NOMO-1 treated with DMSO at 0.1 percent for 48 hours (cell line): ENCODE results near the gene C17orf75.

Experiments used
- DNase-seq: peaks from one replicate; lab custom pipeline; 2025; ENCODE audit not compliant: unreplicated experiment; lab: John Stamatoyannopoulos, UW

The C17orf75 gene

DNA sequence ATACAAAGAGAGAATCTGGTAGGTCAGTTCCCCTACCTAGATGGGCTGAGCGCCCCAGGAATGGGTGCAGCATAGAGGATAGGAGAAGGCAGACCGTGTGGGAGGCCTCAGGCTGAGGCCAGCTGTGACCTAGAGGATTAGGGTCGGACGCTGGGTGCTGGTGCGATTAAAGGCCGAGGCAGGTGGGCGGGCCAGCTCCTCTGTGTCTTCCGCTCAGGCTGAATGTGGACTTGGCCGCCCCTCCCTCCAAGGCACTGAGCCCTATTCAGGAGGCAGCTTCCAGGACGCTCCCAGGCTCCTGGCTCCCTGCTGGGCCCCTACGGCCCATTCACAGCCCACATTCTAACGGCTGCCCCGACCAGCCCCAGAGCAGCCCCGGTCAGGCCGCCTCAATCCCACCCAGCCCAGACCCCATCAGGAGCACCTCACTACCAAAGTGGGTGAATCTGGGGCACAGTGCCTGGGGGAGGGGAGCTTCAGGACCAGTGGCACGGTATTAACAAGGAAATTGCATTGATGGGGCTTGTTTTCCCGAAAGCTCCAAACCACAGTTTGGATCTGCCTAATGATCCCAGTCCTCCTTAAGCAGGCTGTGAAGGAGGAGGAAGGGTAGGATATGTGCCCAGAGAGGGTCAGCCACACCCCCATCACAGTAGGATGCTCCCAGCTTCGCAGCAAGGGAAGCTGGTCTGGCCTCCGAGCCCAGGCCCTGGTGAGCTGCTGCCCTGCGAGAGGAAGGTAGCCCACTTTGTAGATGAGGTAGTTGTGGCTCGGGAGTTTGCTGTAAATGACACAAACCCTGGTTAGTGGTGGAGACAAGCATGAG lies 61.9 kb downstream of the C17orf75 start:
- DNase-seq, result no peak

DNA sequence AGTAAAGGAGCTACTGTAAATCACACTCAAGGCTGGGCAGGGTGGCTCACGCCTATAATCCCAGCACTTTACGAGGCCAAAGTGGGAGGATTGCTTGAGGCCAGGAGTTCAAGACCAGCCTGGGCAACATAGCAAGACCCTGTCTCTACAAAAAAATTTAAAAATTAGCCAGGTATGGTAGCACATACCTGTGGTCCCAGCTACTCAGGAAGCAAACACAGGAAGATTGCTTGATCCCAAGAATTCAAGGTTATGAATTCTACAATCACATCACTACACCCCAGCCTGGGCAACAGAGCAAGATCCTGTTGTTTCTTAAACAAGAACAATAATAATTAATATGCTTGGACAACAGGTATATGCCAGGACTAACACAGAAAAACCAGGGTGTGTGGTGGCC lies 63.2 kb downstream of the C17orf75 start:
- DNase-seq, result no peak
